Activated T-cell treated with anti-CD3 and anti-CD28 coated beads, Interleukin-2, amount 50 U/mL, for 1 hour (primary cell): ENCODE measurements around the gene MICAL3.

Experiments
- DNase-seq: peaks from one replicate; pipeline ENCODE4 v3.0.0-alpha.2; 2020

MICAL3 gene

DNA sequence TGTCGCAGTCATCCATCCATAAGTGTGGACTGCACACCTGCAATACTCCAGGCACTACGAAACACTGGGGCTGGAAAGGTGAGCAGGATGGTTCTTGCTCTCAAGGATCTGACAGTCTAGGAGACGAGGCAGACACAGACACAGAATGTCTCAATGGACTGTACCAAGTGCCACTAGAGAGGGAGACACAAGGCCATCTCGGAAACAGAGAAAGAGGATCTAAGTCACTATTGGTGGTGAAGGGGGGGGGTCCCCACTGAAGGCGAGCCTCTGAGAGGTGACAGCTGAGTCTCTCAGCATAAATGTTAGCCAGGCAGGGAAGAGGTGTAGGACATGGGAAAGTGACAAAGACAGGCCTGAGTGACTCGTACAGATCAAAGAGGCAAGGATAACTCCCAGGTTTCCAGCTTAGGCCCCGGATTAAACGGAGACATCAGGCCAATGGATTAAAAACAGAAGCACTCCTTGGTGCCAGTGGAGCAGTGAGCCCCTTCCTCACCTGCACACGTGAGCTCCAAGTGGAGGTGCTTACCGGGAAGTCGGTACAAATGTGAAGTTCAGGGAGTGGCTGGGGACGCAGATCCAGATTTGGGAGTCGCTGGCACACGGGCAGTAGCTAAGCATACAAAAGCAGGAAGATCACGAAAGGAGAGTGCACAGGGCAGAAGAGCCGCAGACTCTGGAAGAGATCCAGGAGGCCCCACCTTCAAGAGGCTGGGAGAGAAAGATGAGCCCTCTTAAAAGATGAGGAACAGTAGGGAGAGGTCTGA, 117.2 kb downstream of the MICAL3 start:
- DNase-seq, result no peak

DNA sequence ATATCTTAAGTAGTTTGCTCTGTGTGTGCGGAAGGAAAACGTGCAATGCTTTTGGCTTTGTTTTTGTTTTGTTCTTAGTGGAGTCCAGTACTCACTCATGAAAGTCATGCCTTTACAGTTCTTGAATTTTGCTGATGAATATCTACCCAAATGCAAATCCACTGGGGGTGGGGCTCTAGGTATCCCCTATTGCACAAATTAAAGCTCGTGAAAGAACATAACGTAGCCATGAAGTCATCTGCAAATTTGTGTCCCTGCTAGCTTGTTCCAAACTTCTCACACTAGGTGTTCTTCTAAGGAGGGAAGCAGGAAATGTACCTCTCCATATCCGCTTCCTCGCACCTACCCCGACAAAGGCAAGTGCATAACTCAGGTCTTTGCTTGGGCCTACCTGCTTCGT, 118.9 kb downstream of the MICAL3 start:
- no peak for DNase-seq

DNA sequence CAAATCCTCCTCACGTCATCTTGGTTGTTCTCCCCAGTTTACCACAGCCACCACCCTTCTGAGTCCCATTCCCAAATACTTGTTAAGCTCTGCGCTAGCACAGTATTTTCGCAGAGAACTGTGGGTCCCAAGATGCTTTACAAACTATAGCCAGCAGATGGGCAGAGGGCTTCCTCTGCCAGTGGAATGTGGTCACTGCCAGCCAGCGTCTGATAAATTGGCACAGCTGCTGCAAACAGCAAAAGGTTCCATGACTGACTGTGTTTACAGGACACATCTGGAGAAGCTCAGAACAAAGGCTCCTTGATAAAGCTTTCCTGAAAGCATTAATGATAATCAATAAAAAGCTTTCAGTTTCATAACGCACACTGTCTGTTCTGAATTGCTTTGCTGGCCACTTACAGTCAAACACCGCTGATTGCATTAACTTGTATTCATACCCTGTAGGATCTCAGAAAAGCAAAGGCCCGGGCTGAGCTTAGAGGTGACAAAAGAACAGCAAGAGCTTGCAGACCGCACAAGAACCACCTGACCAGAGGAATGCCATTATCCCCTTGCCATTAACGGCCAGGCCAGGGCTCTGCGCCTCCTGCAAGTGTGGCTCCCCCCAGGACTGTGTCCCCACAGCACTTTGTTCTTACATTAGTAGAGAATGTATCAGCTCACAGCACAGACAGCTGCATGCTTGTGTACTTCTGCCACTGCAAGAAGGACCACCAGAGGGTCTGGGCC, 120.6 kb downstream of the MICAL3 start:
- no peak for DNase-seq

DNA sequence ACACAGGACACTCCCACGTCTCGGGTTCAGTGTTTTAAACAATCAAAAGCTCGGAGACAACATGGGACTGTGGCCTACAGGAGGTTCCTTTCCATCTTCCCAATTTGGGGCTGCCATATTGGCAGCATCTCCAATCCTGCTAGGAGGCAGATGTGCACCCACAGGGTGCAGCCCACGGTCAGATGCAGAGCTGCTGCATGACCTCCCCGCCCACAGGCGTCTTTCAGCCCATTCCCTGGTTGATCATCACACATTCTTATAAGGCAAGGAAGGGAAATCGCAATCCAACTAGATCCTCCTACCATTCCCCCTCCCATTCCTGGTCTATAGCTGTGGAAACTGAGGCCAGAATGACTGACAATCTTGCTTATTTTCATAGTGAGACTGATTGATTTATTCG, 121.4 kb downstream of the MICAL3 start:
- no peak for DNase-seq

DNA sequence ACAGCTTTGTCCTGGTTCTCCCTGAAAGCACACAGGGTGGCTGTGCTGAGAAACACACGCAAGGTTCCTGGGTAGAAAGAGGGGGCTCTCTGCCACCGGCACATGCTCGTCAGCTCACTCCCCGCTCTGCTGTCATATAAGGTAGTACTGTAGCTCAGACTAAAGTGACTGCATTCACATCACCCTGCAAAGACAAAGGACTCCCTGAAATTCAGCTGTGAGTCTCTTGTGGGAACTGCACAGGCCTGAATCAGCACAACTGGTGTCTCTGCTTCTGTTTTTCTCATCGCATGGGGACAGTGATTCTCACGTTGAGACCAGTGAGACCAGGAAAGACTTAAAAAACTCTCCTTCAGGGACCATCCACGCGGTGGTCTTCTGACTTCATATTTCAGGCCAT, 126.0 kb downstream of the MICAL3 start:
- no peak for DNase-seq

DNA sequence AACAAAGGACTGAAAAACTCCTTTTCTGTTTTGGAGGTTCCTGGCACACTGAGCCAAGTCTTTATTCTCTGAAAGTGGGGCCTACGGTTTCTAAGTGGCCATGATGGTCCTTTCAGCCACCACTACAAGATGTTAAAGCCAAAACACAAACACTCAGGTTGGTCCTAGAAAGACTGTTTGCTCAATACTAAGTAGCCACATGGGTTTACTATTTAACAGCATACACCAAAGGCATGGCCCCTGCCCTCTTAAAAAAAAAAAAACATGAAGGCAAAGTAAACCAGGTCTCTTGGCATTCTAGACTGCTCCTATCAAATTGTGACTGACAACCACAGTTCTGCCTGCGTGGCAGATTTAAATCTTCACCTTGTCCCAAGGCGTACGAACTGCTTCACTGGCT, 126.5 kb downstream of the MICAL3 start:
- no peak for DNase-seq

DNA sequence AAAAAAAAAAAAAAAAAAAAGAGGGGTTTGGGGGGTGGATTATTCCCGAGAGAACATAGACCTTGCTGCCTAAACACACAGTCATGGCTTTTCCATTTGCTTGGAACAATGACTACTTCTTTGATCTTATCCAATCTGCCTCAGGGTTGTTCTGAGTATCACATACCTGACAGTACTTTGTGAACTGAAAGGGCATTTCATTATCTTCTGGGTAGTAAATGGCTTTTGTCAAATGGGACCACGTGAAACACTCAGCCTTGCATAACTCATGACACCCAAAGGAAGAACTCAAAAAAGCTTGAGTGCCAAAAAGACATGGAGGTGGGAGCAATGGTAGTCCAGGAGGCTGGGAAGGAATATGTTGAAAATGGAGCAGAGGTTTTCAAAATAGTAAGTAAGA, 126.9 kb downstream of the MICAL3 start:
- no peak for DNase-seq

DNA sequence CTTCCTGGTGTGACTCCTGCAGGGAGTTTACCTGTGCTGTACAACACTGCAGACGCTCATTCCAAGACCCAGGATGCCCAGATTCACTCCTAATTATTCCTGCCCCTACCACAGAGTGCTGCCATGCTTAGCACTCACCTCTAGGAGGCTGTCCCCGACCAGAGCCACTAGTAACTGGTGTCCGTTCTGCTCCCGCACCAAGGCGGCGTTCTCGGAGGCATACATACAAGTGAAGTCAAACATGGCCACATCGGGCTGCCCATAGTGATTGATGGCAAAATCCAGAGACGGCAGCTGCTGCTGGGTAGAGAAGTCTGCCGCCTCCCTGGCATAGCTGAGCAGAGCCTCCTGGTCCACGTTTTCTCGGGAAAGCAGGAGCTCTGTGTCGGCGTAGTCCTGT, 127.8 kb downstream of the MICAL3 start:
- DNase-seq, result no peak

DNA sequence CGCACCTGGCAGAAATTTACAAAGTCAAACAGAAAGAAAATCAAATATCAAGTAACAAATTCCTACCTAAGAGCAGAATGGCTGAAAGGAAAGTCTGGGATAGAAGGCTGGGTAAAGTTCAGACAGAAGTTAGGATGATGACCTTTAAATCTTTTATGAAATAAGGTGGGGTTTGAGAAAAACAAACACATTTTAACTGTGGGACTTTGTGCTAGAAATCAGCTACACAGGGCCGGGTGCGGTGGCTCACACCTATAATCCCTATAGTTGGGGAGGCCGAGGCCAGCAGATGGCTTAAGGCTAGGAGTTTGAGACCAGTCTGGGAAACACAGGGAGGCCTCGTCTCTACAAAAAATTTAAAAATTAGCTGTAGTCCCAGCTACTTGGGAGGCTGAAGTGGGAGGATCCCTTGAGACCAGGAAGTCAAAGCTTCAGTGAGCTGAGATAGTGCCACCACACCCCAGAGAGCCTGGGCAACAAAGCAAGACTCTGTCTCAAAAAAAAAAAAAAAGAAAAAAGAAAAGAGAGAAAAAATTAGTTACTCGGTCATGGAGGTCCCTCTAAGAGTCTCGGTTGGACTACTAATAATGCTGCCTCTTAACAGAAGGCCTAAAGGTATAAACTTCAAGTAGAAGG, 130.3 kb downstream of the MICAL3 start:
- no peak for DNase-seq

DNA sequence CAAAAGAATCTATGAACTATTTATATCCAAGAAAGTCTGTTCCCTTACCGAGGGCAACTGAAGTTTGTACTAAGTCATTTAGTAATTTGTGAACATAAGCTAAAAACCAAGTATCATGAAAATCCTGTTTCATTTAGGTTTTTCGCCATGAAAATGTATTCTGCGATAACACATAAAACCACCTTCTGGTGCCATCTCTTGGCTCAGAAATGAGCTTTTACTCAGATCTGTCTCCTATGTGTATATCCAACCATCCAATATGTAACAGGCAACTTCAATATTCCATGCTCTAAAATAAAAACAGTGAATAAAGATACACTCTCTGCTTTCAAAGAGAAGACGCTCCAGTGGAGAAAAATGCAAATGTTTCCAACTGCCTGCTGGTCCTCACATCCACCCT, 132.0 kb downstream of the MICAL3 start:
- DNase-seq, result no peak

DNA sequence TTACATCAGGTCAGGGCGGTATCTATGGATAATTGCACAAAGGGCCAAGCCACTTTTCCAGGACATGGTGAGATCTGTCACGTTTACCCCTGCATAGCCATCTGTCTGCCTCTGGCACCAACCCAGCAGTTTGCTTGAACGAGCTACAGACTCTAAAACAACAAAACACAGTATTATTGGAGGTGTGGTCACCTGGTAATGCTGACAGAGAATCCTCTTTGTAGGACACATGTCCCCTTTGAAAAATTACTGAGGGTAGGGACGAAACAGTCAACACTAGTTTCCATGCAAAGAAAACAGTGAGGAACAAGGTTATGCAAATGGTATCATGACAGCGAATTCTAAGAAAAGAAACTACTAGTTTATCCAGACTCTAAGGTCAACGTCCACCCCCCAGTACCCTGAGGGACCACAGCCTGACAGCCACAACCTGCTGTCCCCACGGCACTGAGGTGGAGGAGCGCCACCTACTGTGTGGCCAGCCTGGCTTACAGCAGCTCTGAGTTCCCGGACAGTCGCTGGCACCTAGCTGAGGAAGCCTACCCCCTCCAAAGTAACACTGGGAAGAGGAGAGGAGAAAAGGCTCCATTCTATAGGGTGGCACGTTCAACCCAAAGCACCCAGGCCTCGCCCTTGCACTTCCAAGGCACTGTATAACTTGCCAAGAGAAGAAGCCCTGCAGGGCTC, 132.7 kb downstream of the MICAL3 start:
- DNase-seq, result no peak

DNA sequence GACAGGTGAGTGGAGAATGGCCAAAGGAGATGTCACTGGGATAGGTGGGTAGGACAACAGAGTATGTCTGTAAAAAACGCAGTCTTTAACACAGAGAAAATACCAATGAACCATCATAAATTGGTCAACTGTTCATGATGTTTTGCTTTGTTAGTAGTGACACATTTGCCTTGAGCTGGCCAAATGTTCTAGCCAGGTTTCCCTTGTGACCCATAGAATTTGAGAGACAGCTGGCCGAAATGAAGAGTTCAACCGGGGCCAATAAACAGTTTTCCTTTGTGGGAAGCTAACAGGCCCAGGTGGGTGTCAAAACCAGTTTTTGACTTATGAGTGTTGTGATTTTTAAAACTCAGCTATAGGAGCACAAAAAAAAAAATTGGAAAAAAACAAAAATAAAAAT, 133.5 kb downstream of the MICAL3 start:
- no peak for DNase-seq

DNA sequence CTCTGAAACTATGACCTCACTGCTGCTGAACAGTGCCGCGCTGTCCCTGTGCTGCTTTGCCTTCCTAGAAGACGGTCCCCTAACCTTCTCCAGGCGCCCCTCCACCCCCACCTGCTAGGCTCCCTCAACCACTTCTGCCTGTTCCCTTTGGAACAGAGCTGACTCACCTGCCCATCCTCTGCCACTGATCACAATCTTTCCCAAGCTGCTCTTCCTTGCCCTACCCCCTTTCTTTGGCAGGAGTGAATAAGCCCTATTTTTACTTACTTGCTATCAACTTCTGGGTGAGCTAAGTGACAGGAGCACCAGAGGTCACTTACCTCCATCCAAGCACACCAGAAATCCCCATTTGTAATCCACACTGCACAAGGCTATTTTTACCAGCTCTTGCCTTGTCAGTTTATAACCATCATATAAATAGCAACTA, 134.1 kb downstream of the MICAL3 start:
- no peak for DNase-seq

DNA sequence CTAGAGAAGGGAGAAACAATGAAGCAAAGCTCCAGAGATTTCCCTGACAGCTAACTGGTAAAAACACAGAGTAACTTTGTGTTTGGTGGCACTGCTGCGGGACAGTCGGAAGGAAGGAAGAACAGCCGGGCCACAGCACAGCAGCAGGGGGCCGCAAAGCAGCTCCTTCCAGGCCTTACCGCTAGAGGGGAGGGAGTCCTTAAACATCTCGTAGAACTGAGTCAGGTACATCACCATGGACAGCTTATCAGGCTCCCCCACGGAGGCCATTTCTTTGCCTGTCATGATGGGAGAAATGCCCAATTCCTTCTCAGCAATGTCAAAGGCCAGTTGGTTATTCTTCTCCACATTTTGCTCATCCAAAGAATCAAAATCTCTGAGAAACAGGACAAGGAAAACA, 135.5 kb downstream of the MICAL3 start:
- no peak for DNase-seq

DNA sequence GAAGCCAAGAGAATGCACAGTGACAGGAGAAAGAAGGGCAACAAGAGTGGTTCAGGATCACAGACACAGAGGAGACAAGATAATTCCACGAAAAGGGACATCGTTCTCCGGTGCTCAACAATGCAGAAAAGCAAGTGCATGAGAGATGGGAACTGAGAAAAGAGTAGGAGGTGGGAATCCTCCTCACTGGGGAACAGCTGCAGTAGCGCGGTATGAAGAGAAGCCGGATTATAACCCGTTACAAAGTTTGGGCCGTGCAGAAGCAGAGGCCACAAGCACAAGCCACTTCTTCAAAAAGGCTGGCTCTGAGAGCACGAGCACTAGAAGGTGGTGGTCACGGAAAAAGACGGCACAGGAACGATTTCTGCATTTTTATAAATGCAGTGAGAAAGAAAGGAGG, 135.9 kb downstream of the MICAL3 start:
- no peak for DNase-seq

DNA sequence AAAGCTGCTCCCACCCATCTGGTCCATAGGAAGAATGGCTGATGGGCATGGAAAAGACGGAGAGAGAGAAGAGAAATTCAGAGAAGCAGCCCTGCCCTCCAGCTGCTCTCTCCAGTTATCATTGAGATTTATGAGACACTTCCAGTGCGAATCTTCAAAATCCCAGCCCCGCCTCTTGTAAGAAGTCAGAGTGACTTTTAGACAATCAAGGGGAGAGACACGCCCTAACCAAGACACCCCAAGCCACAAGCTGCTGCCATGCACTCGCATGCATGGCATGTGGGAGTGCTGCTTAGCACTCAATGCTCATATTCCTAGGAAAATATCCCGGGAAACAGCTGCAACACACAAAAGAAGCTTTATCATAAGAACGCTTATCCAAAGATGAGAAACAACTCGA, 139.5 kb downstream of the MICAL3 start:
- no peak for DNase-seq

DNA sequence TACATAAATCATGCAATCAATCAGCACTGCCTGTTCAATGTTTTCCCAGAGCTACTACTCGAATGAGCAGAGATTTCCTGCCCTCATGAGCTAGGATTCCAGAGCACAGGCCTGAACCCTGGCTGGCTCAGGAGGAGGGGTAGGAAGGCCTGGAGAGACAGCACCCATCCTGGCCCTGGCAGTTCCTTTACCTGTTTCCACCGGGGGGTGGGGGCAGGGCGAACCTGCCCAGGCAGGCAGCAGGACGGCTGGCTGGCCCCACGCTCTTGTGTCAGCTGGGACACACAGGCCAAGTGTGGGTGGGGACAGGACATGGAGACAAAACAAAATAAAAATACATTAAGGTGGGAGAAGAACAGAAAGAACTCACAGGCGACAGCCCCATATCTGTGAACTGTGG, 140.3 kb downstream of the MICAL3 start:
- no peak for DNase-seq

DNA sequence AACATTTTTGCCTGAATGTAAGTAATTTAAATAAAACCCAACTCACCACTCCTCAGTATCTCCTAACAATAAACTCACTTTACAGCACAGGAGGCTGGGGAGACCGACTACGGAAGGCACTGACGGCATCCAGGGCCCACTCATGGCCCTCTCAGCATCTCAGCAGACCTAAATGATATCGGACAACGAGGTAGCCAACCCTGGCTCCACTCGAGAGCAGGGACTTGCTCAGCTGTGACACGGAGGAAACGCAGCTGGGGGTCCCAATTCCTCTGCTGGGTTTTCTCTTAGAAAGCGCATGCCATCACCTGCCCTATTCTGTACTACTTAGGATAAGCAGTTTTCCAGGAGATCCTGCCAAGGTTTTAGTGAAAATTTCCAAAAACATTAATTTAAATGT, 141.0 kb downstream of the MICAL3 start:
- DNase-seq, result no peak

DNA sequence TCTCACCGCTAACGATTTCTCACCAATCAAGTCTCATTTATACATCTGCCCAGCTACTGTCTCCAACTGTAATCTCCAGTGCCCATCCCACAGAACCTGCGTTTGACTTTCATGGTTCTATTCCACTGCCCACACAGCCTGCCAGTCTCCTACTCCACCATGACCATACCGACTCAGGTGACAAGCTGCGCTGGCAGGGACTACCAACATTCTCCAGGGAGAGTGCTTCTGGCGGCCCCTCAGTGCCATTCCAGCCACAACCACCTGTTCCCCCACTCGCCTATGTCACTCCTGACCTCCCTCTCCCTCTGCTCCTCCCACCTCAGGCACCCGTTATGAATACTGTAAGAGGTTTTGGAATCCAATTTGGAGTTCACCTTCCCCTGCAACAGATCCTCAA, 141.6 kb downstream of the MICAL3 start:
- no peak for DNase-seq

DNA sequence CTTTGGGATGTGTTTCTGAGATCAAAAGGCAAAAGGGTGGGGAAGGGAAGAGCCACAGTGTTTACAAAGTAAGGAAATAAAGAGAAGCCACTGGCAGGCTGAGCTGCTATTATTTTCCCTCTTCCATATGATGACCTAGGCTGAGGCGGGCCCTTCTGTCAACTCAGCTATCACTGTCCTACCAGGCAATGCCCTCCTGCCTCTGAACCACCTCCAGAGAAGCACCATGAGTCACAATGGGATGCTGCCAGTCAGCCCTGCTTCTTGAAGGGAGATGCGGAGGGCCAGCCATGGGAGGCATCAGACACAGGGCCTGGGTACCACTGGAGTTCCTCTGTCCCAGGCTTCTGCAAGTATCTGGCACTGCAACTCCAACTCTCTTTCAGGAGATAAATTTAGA, 142.2 kb downstream of the MICAL3 start:
- no peak for DNase-seq

DNA sequence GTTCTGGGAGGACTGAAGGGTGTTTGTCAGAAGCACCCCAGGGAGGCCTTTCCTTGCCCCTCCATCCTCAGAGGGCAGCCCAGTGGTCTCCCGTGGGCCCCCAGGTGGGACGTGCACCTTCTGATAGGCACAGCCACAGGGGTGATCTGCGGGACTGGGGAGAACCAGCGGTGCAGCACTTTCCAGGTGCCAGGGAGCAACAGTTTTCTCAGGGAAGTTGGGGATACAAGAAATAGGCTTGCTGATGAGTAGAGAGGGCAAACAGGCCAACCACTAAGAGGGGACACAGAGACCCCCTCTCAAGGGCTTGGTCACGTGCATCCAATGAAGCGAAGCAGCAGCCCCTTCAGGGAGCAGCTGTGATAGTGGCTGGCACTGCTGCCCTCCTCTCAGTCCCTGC, 143.0 kb downstream of the MICAL3 start:
- DNase-seq, result no peak

DNA sequence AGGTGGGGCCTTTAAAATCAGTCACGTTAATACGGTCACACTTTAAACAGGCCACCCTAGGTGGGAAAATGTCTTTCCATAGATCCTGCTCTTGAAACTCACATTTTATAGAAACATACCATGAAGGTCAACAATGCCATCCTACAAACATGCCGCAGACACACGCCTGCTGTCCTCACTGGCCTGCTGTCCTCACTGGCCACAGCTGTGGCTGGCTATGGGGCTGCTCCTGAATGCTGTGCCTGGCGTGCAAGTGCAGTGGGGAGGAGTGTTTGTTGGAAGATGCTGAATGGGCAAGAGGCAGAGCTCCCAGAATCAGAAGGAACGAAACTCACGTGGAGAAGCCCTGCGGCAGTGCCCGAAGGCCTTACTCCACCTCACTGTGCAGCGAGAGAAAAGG, 143.9 kb downstream of the MICAL3 start:
- DNase-seq, result no peak

DNA sequence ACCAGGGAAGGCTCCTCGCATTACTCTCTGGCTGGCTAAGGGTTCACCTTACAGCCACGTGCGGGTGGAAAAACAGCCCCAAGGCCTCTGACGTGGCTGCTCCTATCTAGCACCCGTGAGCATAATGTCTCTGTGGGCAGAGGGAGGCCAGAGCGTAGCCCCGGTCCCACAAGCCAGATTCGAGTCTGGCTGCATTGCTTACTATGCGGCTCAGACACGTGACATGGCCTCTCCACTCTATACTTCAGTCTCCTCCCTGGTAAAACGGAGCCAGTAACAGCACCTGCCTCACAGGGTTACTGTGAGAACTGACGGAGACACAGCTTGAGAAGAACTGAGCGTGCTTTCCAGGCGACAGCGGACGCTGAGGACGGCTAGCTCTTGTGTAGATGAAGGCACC, 144.3 kb downstream of the MICAL3 start:
- DNase-seq, result no peak

DNA sequence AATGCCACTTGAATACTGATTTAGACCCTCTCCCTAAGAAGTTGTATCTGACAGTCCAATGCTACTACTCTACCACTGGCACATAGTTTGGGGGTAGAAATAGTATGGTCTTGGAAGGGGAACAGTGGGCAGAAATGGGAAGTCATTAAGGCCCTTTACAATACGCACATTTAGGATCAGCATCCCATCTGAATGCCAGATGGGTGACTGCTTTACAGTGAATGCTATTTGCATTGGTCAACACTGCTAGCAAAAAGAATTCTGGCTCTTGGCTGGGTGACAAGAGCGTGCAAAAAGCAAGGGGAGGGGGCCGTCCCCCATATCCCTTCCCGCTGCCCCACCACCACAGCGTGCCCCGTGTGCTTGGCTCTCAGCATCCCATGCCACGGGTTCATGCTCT, 145.4 kb downstream of the MICAL3 start:
- no peak for DNase-seq
